Suprapubic skin (tissue), 4 donors: ENCODE results near the gene PCDH1. TPM values are rescaled to one million over a fixed set of nuclear protein-coding genes. Genes with fewer than 3 reads are reported as not detected.

Source experiments
- DNase-seq, 2 donors: peaks; one replicate each; pipeline ENCODE4 v3.0.0-alpha.2; 2019; ENCODE audit warnings: low spot score in 2 of 2
- H3K27ac ChIP-seq: fragments of 200-600 bp; sonication (generic); one replicate; pipeline ENCODE4 v1.5.1; 2019
- H3K27me3 ChIP-seq: fragments of 200-600 bp; sonication (generic); one replicate; pipeline ENCODE4 v1.5.1; 2019
- H3K36me3 ChIP-seq: fragments of 200-600 bp; sonication (generic); one replicate; pipeline ENCODE4 v1.5.1; 2019
- H3K4me1 ChIP-seq: fragments of 200-600 bp; sonication (generic); one replicate; pipeline ENCODE4 v1.5.1; 2019
- H3K4me3 ChIP-seq: fragments of 200-600 bp; sonication (generic); one replicate; pipeline ENCODE4 v1.5.1; 2019; ENCODE audit warnings: mild to moderate bottlenecking
- H3K9me3 ChIP-seq: fragments of 200-600 bp; sonication (generic); one replicate; pipeline ENCODE4 v1.5.1; 2019
- EP300 ChIP-seq: sonication (generic); formaldehyde crosslinking; IDR thresholded peaks from one replicate; pipeline ENCODE4 v1.6.1; 2017; ENCODE audit warnings: antibody characterized with exemption
- POLR2A ChIP-seq, 2 donors: fragments of 450-650 bp; IDR thresholded peaks; one replicate each; pipeline ENCODE4 v1.6.1; 2017; ENCODE audit warnings: antibody characterized with exemption in 2 of 2, mild to moderate bottlenecking in 2 of 2, moderate library complexity in 2 of 2
- POLR2AphosphoS5 ChIP-seq, 3 donors: sonication (generic); formaldehyde crosslinking; IDR thresholded peaks; one replicate each; pipeline ENCODE4 v1.6.1; 2017; ENCODE audit warnings: antibody characterized with exemption in 3 of 3
- WGBS: methylation state at CpG from one replicate; pipeline ENCODE4 v1.1.5; 2018; 5-methylcytosine and 5-hydroxymethylcytosine counted together
- total RNA-seq, 4 donors: library from RNA; depleted of rRNA; stranded (reverse); fragments of >200 nt; gene quantifications; one replicate each; pipeline ENCODE4 v1.1.0, GENCODE V29; 2016
- TF ChIP-seq, protein P1 (sequence below), 2 donors: fragments of 200-600 bp in 1 of 2; fragments of 450-650 bp in 1 of 2; sonication (generic) in 1 of 2; IDR thresholded peaks; one replicate each; pipeline ENCODE4 v1.5.1; 2016 to 2019; ENCODE audit warnings: antibody characterized with exemption in 2 of 2, mild to moderate bottlenecking in 1 of 2, moderate library complexity in 1 of 2

Gene PCDH1
- total RNA-seq, 4 donors from 2014 or later = 76.2 to 122 (median 89.5) TPM

DNA sequence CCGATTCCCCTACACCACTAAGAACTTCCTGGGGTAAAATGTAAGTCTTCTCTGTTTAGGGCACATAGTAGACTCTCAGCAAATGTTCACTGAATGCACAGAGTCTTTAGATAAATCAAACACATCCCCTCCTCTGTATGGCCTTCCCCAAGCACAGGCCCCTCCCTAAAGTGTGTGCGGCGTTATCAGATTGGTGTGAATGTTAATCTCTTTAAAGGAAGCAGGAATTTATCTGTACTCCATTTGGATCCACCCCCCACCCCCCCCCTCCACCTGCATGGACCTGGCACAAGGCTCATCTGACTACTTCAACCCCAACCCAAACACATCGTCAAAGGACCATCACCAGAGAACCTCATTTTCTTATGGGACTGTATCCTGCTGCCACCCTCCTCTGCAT is 6.3 kb downstream of the PCDH1 start:
- TF ChIP-seq EP300 (no peak), POLR2A (IDR thresholded peaks at IDR 0.05) (no peak), POLR2AphosphoS5 (IDR thresholded peaks at IDR 0.05) (no peak)
- TF ChIP-seq, protein P1, sequence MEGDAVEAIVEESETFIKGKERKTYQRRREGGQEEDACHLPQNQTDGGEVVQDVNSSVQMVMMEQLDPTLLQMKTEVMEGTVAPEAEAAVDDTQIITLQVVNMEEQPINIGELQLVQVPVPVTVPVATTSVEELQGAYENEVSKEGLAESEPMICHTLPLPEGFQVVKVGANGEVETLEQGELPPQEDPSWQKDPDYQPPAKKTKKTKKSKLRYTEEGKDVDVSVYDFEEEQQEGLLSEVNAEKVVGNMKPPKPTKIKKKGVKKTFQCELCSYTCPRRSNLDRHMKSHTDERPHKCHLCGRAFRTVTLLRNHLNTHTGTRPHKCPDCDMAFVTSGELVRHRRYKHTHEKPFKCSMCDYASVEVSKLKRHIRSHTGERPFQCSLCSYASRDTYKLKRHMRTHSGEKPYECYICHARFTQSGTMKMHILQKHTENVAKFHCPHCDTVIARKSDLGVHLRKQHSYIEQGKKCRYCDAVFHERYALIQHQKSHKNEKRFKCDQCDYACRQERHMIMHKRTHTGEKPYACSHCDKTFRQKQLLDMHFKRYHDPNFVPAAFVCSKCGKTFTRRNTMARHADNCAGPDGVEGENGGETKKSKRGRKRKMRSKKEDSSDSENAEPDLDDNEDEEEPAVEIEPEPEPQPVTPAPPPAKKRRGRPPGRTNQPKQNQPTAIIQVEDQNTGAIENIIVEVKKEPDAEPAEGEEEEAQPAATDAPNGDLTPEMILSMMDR (IDR thresholded peaks at IDR 0.05) = no peak
- H3K27me3 ChIP-seq = peaks cover 34% of the 10 kb centered on the region
- peak overlapping the region; percentile 78 for H3K27ac ChIP-seq
- H3K9me3 ChIP-seq = no peaks in the 10 kb centered on the region
- peaks cover 70% of the 10 kb centered on the region for H3K4me1 ChIP-seq
- 70% methylated on average over 4 of the region's 4 CpGs for WGBS
- H3K4me3 ChIP-seq = no peak overlapping the region
- peaks cover 8% of the 10 kb centered on the region for H3K36me3 ChIP-seq
- DNase-seq = peak in 1 of 2 donors; percentile 21

DNA sequence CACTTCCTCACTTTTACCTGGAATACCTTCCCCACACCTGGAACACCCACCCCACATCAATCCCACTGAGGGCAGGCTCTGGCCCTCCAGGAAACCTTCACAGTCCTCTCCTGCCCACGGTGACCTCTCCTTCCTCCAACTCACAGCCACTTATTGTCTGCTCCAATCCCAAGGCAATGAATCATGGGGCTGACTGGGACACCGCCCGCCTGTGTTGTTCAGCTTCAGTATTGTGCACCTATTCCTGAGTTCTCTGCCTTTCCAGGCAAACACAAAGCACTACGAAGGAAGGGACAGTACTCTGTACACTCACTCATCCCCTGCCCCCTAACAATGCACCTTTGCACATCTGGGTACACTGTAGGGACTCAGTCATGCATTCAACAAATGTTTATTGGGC is 7.3 kb downstream of the PCDH1 start:
- Histone ChIP-seq H3K4me3 (no peak overlapping the region), H3K27me3 (peaks cover 24% of the 10 kb centered on the region), H3K36me3 (peaks cover 8% of the 10 kb centered on the region), H3K4me1 (peaks cover 68% of the 10 kb centered on the region), H3K9me3 (no peaks in the 10 kb centered on the region), H3K27ac (peak overlapping the region; percentile 78)
- TF ChIP-seq POLR2A (IDR thresholded peaks at IDR 0.05) = no peak
- TF ChIP-seq, protein P1 (IDR thresholded peaks at IDR 0.05) = no peak
- TF ChIP-seq EP300 = no peak
- no peak for TF ChIP-seq POLR2AphosphoS5 (IDR thresholded peaks at IDR 0.05)
- DNase-seq = peak in 1 of 2 donors; percentile 68
- WGBS = 54% methylated on average over 4 of the region's 4 CpGs

DNA sequence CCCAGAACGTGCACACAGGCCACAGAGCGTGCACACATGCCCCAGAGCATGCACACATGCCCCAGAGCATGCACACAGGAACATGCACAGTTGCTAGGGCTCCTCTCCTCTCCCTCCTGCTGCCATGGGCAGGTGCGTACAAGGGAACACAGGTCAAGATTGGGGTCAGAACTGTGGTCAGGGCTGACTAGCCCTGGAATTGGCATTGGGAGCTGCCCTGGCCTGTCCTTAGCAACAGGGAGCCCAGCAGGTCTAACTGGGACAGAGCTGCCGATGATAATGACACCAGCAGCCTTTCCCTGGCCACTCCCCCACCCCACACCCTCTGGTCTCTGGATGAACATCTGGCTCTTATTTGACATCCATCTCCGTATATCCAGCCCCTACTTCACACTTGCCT is 8.0 kb downstream of the PCDH1 start:
- 71% methylated on average over 4 of the region's 5 CpGs for WGBS
- H3K4me3 ChIP-seq = no peak overlapping the region
- DNase-seq = no peak
- peaks cover 68% of the 10 kb centered on the region for H3K4me1 ChIP-seq
- peaks cover 8% of the 10 kb centered on the region for H3K36me3 ChIP-seq
- peaks cover 18% of the 10 kb centered on the region for H3K27me3 ChIP-seq
- H3K27ac ChIP-seq = peak overlapping the region; percentile 78
- H3K9me3 ChIP-seq = no peaks in the 10 kb centered on the region
- TF ChIP-seq POLR2A (IDR thresholded peaks at IDR 0.05) (no peak), POLR2AphosphoS5 (IDR thresholded peaks at IDR 0.05) (no peak), EP300 (no peak)
- TF ChIP-seq, protein P1 (IDR thresholded peaks at IDR 0.05) = no peak

DNA sequence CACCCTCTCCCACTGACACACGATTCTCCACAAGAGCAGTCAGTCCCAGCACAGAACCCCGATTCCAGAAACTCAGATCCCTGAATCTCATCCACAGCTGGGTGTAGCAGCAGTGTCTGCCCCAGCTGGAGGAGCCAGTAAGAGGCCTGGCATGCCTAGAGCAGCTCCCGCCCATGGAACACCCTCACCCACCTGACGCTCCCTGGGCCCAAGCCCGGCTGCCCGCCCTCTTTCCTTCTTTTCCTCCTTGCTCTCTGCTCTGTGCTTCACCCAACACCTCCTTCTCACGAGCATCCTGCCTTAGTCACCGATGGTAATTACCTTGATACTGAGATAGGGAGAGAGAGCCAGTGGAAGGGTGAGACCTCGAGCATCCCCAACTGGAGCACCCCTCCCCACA is 8.7 kb downstream of the PCDH1 start:
- Histone ChIP-seq H3K27me3 (peaks cover 11% of the 10 kb centered on the region), H3K36me3 (peaks cover 10% of the 10 kb centered on the region), H3K4me3 (no peak overlapping the region), H3K4me1 (peaks cover 69% of the 10 kb centered on the region), H3K9me3 (no peaks in the 10 kb centered on the region), H3K27ac (peak overlapping the region; percentile 78)
- 55% methylated on average over 9 of the region's 9 CpGs for WGBS
- no peak for DNase-seq
- TF ChIP-seq POLR2AphosphoS5 (IDR thresholded peaks at IDR 0.05) (no peak), EP300 (no peak), POLR2A (IDR thresholded peaks at IDR 0.05) (no peak)
- TF ChIP-seq, protein P1 (IDR thresholded peaks at IDR 0.05) = no peak

DNA sequence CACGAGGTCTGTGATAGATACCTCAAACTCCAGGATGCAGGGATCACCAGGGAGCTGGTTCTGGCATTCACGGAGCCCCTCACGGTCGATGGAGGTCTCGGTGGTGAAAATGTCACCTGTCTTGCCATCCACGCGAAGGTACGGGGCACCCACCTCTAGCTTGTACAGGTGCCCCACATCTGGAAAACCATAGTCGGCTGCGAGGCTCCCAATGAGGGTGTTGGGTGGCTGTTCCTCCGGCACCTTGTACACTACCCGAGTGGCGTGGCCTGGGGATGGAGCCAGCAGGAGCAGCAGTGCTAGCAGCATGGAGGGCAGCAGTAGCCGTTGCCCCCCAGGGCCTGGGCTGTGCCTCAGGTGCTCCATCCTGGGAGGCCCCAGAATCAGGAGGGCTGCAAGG is 9.2 kb downstream of the PCDH1 start:
- Histone ChIP-seq H3K4me1 (peaks cover 71% of the 10 kb centered on the region), H3K36me3 (peaks cover 15% of the 10 kb centered on the region), H3K27ac (peak overlapping the region; percentile 78), H3K27me3 (peaks cover 6% of the 10 kb centered on the region), H3K4me3 (no peak overlapping the region), H3K9me3 (no peaks in the 10 kb centered on the region)
- DNase-seq = peak in 1 of 2 donors; percentile 35
- no peak for TF ChIP-seq EP300
- no peak for TF ChIP-seq POLR2AphosphoS5 (IDR thresholded peaks at IDR 0.05)
- TF ChIP-seq, protein P1 (IDR thresholded peaks at IDR 0.05) = no peak
- TF ChIP-seq POLR2A (IDR thresholded peaks at IDR 0.05) = no peak
- WGBS = 89% methylated on average over 5 of the region's 14 CpGs
